Stimulated activated CD8-positive, alpha-beta memory T cell treated with anti-CD3 and anti-CD28 coated beads, Interleukin-12 subunit alpha, Interleukin-12 subunit beta, amount 100 ng/mL, for 24 hours (primary cell): ENCODE measurements around the gene RAD51B.
"Not testable (repeated sequence)": the region's sequence is repeated elsewhere in the genome, so short reads cannot be mapped to it uniquely, and the experiment has no call there.

Source experiments
- DNase-seq: peaks from one replicate; pipeline ENCODE4 v3.0.0-alpha.2; 2020; ENCODE audit errors: extremely low read depth

RAD51B gene

DNA sequence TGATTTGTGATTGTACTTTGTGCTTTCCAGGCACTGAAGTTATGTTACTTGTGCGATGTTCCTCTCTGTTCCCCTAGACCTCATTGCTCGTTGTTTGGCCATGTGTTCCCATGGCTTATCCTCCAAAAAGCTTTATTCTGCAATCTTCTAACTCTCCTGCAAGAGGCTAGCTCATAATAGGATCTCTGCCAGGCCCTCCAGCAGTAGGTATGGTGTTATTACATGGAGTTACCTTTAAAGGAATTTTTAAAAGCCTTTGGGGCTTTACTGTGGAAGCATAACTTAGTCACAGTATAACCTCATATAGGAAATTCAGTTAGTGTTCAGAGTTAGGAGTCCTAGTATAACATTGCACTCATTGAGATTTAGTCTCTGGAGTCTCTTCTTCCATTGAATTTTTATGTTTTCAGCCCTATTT, 292.3 kb downstream of the RAD51B start:
- DNase-seq, result no peak

DNA sequence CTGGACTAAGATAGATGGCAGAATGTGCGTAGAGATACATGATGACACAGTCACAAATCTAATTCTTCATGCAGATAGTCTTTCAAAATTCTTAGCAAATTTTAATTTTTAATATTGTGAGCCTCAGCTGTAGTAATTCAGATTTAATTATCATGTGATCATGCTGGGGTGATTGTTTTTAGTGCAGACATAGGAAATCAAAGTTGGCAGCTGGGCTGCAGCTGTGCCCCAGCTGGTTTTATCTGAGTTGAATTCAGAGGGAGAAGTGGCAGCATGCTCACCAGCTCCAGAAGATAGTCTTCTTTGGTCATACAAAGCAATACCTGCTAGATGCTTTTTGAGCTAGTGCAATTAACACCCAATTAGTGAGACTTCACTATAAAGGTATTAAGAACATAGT, 292.9 kb downstream of the RAD51B start:
- DNase-seq, result no peak

DNA sequence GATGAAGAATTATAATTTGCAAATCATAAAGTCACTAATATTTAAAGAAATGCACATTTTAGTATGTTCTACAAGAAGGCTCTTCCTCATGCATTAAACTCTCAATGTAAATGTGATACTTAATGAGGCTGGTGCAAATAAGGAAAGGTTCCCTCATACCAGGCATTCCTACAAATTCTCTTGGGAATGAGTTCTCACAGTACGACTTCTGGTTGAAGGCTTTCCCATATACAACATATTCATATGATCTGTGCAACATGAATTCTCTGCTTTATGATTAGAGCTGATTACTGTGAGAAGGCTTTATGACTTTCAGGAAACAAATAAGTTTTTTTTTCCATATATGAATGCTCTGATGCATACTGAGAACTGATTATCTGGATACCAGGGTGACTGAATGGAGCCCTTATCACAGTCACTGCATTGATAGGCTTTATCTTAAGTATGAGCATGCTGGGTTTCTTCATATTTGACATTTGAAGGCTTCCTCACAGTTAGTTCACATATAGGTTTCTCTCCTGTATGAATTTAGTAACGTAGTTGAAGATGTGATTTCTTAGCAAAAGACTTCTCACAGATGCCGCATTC, 293.9 kb downstream of the RAD51B start:
- DNase-seq, result no peak

DNA sequence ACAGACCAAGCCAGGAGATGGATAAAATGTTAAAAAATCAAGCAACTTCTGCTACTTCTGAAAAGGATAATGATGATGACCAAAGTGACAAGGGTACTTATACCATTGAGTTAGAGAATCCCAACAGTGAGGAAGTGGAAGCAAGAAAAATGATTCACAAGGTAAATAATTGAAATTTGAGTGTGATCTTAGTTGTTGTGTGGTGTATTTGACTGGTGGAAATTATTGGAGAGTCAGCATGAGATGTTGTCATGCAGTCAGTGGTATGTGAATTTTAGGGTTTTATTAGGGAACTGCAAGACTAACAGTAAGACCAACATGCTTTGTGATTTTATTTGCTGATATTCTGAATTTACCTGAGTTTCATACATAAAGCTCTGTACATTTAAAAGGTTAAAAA, 296.4 kb downstream of the RAD51B start:
- not testable (repeated sequence) for DNase-seq

DNA sequence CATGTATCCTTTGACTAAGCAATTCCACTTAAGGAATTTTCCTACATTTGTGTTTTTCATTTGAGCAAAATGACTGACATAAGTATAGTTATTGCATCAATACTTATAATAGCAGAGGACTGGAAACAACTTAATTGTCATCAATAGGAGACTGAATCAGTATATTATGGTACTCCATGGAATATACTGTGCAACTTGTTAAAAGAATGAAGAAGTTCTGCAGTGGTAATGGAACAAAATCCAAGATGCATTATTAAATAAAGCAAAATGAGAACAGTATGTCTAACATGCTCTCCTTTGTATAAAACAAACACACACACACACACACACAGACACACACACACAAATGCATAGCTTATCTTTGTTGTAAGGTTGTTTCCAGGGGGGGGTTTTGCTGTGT, 303.1 kb downstream of the RAD51B start:
- no peak for DNase-seq

DNA sequence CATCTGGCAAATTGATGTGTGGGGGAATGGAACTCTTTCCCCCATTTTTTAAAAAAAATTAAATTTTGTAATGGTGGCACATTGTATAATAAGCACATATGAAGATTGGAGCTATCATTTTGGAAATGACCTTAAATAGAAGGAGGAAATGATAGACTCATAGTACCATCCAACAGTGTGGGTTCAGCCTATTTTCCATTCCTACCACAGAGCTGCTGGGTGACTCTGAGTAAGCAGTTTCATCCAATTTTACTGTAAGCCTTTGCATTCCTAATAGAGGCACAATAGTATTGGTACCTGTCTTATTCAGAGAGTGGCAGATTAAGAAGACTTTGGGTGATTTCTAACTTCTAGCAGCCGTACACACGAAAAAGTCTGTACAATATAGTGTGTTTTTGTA, 304.5 kb downstream of the RAD51B start:
- DNase-seq, result no peak

DNA sequence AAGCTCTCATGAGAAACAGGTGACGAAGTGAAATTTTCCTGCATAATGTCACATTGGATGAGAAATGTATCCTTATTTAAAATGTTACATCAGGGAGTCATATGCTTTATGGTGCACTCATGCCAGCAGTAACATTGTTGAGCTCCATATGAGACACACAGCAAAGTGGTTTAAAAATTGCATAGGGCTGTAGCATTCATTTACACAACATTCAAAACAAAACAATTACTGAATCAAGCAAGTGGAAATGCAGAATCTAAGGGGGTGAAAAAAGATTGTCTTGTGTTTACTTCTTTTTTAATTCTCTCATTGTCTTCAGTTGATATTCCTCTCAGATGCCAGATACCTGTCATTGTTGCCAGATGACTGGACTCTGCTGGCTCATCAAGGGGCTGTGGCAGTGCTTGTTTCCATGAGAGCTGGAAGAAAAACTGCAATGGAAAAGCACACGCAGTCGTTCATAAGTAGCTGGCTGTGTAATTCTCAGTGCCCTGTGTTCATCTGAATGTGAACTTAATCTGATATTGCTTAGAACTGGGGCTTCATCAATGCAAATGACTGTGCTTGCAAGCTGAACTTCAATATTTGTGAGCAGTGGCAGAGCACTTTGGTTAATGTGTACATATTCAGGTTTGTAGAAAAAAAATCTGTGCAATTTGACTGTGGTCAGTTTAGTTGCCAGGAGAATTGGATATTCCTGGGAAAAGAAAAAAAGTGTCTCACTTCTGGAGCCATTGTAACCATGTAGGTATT, 305.6 kb downstream of the RAD51B start:
- no peak for DNase-seq

DNA sequence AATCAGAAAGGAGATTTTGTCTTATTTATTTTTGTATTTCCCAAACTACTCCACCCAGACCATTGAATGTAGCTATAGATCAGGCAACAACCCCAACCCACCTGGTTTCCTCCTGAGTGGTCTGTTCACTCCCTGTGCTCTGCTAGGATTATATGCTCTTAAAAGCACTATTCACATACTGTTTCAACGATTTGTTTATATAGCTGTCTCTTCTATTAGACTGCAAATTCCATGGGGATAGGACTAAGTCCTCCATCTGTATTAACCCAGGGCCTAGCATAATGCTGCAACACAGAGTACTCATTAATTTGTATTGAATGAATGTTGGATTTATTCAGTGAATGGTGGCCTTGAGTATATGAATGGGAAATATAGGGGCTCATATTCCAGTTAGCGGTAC, 307.6 kb downstream of the RAD51B start:
- no peak for DNase-seq

DNA sequence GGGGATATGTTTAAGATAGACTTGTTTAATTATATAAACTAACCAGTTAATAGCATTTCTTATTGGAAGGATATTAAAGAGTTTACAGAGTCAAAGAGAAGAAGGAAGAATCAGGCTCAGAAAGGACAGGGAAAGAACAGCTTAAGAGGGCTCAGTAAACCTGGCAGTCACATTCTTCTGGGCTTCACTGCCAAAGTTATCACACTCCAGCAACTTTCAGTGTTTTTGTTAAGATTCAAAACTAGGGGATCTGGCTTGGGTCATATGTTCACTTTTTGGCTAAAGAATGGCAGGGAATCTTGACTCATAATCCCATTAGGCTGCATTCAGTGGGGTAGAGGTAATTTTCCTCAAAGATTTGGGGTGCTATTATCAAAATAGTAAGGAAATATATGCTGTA, 312.3 kb downstream of the RAD51B start:
- DNase-seq, result no peak

DNA sequence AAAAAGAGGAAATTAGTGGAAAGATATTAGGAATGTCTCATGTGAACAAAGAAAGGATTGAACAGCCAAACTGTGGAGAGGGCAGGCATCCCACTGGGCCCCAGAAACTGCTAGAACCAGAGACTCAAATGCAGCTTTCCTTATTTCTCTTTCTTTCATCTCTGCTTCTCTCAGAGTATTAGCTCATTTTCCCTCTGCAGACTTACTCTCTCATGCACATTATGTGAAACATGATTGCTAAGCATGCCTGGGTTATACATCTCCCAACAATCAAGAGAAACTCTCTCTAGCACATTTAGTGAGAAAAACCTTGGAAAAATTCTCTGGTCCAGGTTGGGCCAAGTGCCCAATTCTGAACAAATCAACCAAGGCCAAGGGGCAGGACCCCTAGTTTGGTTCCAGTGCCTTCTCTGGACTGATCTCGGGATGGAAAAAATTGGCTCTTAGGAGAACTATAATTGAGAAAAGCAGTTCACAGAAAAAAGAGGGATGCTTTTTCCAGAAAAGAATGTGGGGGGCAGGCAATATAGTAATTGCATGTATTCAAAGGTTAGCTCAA, 313.1 kb downstream of the RAD51B start:
- DNase-seq, result no peak

DNA sequence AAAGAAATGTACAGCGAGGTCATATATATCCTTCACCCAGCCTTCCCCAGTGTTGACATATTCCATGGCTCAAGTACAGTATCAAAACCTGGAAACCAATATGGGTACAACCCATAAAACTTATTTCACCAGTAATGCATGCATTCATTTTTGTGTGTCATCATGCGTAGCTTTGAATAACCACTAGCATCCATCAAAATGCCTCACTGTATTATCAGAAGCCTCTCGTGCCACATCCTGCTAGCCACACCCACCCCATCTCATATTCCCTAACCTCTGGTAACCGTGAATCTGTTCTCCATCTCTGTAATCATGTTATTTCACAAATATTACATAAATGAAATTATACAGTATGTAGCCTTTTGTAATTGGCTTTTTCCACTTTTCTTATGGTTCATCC, 314.3 kb downstream of the RAD51B start:
- DNase-seq, result no peak

DNA sequence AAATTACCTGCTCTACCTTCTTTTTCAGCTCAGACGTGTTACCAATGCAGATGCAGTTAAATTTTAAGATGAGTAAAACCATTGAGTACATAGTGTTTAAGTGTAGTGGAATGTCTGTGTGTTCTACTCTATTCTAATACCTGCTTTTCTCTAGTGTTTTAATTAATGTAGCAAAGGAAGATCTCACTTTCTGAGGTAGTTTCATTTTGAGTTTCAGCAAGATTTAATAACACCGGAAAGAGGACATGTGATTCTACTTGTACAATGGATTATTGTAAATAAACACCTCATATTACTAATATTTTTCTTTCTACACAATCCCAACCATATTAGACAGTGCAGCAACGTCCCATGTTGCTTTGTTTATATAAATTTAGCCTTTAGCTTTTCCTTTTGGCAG, 315.4 kb downstream of the RAD51B start:
- DNase-seq, result no peak

DNA sequence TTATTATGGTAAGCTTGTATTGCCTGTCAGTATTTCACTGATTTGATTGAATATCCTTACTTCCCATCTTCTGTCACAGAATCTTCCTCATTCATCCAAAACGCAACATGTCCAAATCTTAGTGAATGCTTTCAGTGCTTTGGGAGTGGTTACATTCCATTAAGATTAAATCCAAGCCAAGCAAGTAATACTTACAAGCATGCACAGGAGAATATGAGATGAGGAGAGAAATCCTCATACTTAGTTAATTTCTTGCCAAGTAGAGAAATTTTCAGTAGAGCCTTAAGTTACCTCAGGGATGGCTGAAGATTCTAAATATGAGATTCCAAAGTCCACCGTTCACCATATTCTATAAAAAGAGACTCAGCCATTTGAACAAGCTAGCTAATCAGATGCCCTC, 316.0 kb downstream of the RAD51B start:
- no peak for DNase-seq

DNA sequence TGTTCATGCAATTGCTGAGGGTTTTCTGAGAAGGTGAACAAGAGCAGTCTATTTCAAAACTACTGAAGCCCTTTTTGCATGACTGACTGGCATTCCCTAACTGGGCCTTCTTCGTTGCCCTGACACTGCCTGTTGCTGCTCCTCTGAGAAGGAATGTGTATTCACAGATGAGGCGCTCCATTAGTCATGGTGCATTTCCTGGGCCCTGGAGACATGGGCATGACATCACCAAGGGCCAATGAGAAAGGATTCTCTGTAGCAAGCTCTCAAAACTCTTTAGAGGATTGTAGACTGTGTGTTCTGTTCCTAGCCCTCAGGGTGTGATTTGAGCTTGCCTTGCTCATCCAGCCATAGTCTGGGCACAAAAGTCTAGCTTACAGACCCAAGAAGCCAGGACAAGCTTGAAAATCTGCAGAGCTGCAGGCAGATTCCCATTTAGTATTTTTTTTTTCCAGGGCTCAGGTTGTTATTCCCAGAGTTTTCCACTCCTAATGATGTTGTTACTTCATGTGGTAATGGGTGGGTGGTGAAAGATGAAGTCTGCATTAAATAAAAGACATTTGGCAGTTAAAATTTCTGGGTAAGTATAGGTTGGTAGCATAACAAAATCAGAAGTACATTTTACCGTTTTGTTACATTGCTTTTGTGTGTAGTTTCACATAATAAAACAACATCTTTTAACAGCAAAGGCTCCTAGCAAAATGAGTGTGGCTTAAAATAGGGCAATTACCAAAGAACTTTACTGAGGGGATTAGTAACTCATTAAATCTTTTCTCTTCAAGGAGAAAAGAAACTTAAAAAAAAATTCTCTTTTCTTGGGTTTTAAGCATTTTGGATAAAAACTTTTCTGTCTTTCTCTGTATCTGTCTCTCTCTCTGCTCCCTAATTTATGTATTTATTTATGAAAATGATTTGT, 318.4 kb downstream of the RAD51B start:
- no peak for DNase-seq

DNA sequence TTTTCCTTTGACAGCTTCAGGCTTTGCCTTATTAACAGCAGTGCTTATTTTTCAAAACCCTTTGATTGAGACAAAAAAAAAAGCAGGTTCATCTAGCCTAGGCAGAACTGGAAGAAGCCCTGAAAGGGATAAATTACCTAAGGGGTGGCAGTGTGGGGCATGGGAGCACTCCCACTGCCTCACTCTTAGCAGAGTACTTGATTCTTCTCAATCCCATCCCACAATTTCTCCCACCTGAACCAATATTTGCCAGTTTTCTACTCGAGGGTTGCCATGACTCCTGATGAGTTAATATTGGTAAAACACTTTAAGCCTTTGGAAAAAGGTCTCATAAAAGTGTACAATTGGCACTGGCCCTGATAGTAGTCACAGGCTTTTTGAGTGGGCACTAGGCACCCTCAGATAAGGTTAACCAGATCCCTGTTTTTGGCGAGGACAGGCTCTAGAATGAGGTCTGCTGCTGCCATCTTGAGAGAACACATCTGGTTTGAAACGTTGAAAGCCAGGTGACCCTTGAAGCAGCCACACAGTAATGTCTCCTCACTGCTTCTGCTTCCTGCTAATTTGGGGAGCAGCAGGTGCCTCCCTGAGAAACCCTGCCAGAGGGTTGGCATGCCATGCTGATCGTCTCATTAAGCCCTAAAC, 320.0 kb downstream of the RAD51B start:
- no peak for DNase-seq

DNA sequence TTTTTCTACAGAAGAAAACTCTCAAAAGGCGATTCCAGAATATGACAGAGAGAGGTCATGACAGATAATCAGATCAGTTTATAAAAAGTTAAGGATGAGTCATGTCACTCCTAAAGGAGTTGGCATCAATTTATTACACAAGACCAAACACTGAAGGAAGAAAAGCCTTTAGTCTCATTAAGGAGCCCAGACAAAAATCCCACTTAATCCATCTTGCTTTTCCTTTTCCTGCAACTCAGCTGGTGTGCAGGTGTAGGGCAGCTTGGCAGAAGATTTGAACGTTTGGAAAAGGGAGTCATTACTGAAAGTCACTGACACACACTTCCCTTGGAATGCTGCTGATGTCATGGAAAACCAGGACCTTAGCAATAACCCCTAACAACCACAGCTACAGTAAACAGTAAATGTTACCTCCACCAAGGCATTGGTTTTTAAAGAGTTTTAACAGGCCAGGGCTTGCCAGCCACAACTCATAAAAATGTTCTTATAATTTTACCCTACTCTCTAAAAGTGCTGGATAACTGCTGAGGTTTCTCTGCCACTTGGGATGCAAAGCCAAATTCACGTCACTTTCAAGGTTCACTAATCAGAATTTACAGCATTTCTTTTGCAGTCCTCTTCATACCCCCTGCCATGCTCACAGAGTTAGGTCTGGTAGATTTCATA, 320.6 kb downstream of the RAD51B start:
- DNase-seq, result no peak

DNA sequence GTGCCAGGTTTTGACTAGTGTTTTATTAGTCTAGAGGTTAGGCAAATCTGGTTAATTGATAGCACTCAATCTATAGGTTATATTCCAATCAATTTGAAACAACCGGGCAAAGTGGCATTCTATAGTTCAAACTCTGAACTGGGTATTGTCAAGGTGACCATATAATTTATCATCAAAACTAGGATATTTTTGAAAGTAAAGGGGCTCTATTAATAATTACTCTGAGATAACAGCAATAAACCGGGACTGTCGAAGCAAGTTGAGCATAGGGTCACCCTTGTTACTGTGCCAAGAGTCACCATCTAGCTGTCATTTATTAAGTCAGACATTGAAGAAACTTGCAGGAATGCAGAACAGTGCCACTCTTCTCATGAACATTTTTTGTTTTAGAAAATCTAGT, 321.2 kb downstream of the RAD51B start:
- DNase-seq, result no peak

DNA sequence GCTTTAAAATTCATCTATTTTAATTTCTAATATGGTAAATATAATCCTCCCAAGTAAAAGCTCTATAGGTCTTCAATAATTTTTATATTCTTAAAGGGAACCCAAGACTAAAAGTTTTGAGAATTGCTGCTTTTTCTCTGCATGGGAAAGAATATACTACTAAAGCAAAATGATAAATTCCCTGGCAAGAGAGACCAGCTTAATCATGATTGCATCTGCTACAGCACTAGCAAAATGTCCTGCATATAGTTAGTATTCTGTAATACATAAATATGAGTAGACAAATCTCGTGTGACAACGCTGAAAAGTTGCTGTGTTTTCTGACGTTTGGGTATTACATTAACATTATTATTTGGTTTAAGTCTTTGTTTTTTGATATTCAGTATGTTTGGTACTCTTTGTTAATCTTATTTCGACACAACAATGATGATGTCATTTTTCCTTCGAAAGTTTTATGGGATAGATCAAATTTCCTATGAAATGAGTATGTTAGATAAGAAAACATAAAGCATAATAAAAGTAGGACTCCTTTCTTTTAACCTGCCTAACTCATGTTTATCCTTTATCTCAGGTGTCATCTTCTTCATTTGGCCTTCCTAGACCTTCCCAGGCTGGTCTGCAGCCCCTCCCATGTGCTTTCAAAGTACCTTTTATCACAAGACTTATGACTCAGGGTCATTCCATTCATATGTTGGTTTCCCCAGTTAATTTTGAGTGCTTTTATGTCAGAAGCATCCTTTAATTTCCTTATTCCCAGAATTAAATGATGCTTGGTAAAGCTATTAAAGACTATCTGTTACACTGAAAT, 321.9 kb downstream of the RAD51B start:
- no peak for DNase-seq

DNA sequence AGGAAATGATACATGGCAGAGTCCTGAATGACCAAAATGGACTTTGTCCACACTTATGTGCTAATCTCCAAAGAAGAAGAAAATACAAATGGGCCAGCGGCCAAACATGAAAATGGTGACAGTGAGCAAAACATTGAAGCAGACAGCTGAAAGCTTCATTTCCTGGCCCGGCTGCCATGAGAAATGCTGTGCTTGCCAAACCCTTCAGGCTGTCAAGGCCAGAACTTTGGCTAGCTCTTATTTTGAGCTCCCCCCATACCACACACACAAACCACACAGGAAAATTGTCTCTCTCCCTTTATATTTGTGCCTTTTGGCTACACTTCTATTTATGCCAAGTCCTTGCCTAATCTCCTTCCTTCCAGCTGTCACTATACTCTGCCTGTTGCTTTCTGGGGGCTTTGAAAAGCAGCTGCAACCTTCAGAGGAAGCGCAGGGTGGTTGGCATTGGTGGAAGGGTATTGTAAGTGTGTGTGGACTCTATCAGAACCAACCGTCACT, 323.8 kb downstream of the RAD51B start:
- no peak for DNase-seq

DNA sequence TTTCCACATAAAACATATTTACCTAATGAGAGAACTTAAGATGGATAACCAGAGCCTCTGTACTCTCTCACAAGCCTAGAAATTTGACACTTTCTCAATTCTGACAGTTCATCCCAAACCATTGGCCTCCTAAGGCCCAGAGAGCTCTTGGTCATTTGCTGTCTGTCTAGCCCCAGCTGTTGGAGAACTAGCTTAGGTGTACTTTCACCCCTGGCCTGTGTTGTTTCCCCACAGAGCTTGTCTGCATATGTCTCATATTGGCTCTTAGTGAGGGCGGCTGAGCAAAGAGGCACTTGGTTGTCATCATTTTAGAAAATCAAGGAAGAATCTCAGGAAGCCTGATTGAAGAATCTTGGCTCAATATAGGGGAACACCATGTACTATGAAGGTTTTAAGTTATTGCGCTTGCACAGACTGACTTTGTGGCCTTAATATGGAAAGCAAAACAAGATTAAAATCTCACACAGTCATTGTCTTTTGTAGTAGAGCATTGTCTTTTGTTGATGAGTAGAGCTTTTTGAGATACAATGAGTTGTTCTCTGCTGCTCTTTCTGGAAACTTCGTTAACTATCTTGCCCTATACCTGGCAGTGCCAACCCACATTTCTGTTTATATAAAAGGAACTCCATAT, 324.6 kb downstream of the RAD51B start:
- no peak for DNase-seq
